Panc1 (cell line): ENCODE measurements around the gene RAPGEFL1. TPM values are rescaled to one million over a fixed set of nuclear protein-coding genes. Genes with fewer than 3 reads are reported as not detected.

Source experiments
- ATAC-seq: fragments of 200-7000 bp; cut with Tn5 transposase; 2 replicates; pipeline ENCODE4 v1.9.1; 2020; ENCODE audit warnings: mild to moderate bottlenecking, moderate library complexity
- BruUV-seq: library from RNA; stranded (reverse); fragments of 400-500 nt; replicated peaks from 2 replicates; lab custom pipeline; 2021; lab: Mats Ljungman, UMichigan
- CTCF ChIA-PET: fragments of 300-600 bp; sonication (Branson Sonifier 250); formaldehyde crosslinking; loops from one replicate; lab custom pipeline; 2022; ENCODE audit warnings: antibody characterized with exemption; lab: Charles Lee
- POLR2A ChIA-PET: fragments of 300-600 bp; sonication (Branson Sonifier 250); formaldehyde crosslinking; loops from one replicate; lab custom pipeline; 2022; ENCODE audit warnings: antibody characterized with exemption; lab: Charles Lee
- DNase-seq: peaks from one replicate; pipeline ENCODE4 v3.0.0-alpha.2; 2010; ENCODE audit warnings: low read depth, low spot score
- H3K27ac ChIP-seq: 2 replicates; pipeline ENCODE4 v1.5.1; 2011; ENCODE audit warnings: mild to moderate bottlenecking, low read length, inconsistent platforms
- H3K27me3 ChIP-seq: fragments of 200-500 bp; sonication (Bioruptor generic); 2 replicates; pipeline ENCODE4 v1.6.0; 2014; ENCODE audit warnings: low read length, inconsistent platforms; ENCODE audit not compliant: control insufficient read depth, insufficient read depth
- H3K36me3 ChIP-seq: fragments of 200-500 bp; sonication (Bioruptor generic); 2 replicates; pipeline ENCODE4 v1.5.1; 2014; ENCODE audit warnings: inconsistent platforms, mild to moderate bottlenecking, low read length, moderate library complexity; ENCODE audit not compliant: control insufficient read depth, insufficient read depth
- H3K4me1 ChIP-seq: 2 replicates; pipeline ENCODE4 v1.5.1; 2011; ENCODE audit warnings: inconsistent platforms, mild to moderate bottlenecking, low read length, moderate library complexity; ENCODE audit not compliant: control insufficient read depth, insufficient read depth
- H3K4me3 ChIP-seq, 2 experiments: 2 replicates each; pipeline ENCODE4 v1.5.1; 2011 to 2012; ENCODE audit warnings: low read depth in 2 of 2, low read length in 2 of 2, mild to moderate bottlenecking in 2 of 2, inconsistent platforms in 1 of 2, moderate library complexity in 1 of 2
- H3K9me3 ChIP-seq: fragments of 200-500 bp; sonication (Bioruptor generic); 2 replicates; pipeline ENCODE4 v1.5.1; 2014; ENCODE audit warnings: low read depth, mild to moderate bottlenecking, inconsistent platforms, low read length, moderate library complexity; ENCODE audit not compliant: control insufficient read depth, insufficient read depth
- CTCF ChIP-seq: fragments of 450-650 bp; IDR thresholded peaks from 2 replicates; pipeline ENCODE4 v1.5.1; 2017; ENCODE audit warnings: mild to moderate bottlenecking
- POLR2AphosphoS5 ChIP-seq: IDR thresholded peaks from 2 replicates; pipeline ENCODE4 v1.6.1; 2012; ENCODE audit warnings: mild to moderate bottlenecking, low read depth, low read length, moderate library complexity
- REST ChIP-seq, 2 experiments: IDR thresholded peaks; 2 replicates each; pipeline ENCODE4 v1.6.1; 2011 to 2012; ENCODE audit warnings: low read depth in 2 of 2, control low read depth in 1 of 2, low read length in 1 of 2, mild to moderate bottlenecking in 1 of 2, moderate library complexity in 1 of 2; ENCODE audit not compliant: insufficient read depth in 1 of 2
- SIN3A ChIP-seq: IDR thresholded peaks from 2 replicates; pipeline ENCODE4 v1.6.1; 2012; ENCODE audit warnings: low read depth, mild to moderate bottlenecking, low read length, moderate library complexity, borderline replicate concordance; ENCODE audit not compliant: insufficient read depth
- TCF7L2 ChIP-seq: IDR thresholded peaks from 2 replicates; pipeline ENCODE4 v1.6.1; 2011; ENCODE audit warnings: mild to moderate bottlenecking, low read depth, low read length, inconsistent platforms
- in situ Hi-C: cut with HindIII; loops from 2 replicates; pipeline ENCODE4 v1.10.0; 2016; ENCODE audit warnings: low sequenced_read_pairs, low pct_unique_long_range_greater_than_20kb
- intact Hi-C: fragments of 100-400 bp; cut with micrococcal nuclease; formaldehyde crosslinking; loops from one replicate; pipeline ENCODE4 v1.10.0; 2022; ENCODE audit not compliant: unreplicated experiment
- total RNA-seq: library from RNA; stranded (reverse); gene quantifications from one replicate; pipeline ENCODE4 v1.2.1, GENCODE V29; 2021; ENCODE audit not compliant: unreplicated experiment

The RAPGEFL1 gene
- total RNA-seq, 1 experiment from 2014 or later: 6.5 TPM

GRCh38 chr17:40151414-40151963, 25.8 kb upstream of the RAPGEFL1 start:
- no TSS peak for BruUV-seq
- CTCF ChIA-PET: interaction anchor here (0.7 kb wide), 1 partner anchor 42 kb away, joined by 7 read pairs; no protein-coding TSS in a partner anchor
- intact Hi-C loops: no loop called here

GRCh38 chr17:40153603-40154236, 23.6 kb upstream of the RAPGEFL1 start:
- TF ChIP-seq REST (IDR thresholded peaks at IDR 0.05; ENCODE audit: insufficient read depth in 1 of 2, low read depth in 2 of 2, low read length in 1 of 2) (no peak), TCF7L2 (no peak), SIN3A (no peak), CTCF (no peak)
- BruUV-seq: no TSS peak
- no peak overlapping the region for H3K27ac ChIP-seq
- intact Hi-C loops (no loop called here), in situ Hi-C loops (no loop called here)
- H3K4me1 ChIP-seq: no peaks in the 10 kb centered on the region
- no peaks in the 10 kb centered on the region for H3K9me3 ChIP-seq
- no peaks in the 10 kb centered on the region for H3K27me3 ChIP-seq
- POLR2A ChIA-PET: no interaction called here
- no peak overlapping the region for H3K4me3 ChIP-seq
- no peak for DNase-seq
- CTCF ChIA-PET: no interaction called here
- H3K36me3 ChIP-seq: peaks cover 10% of the 10 kb centered on the region
- ATAC-seq: no peak

More at GRCh38 chr17:40151414-40151963, 25.8 kb upstream of the RAPGEFL1 start:
- TF ChIP-seq CTCF: no peak
- no peak for TF ChIP-seq POLR2AphosphoS5
- TF ChIP-seq REST (IDR thresholded peaks at IDR 0.05; ENCODE audit: insufficient read depth in 1 of 2, low read depth in 2 of 2, low read length in 1 of 2): no peak
- TF ChIP-seq TCF7L2: no peak
- no peak for TF ChIP-seq SIN3A
- DNase-seq (no peak), ATAC-seq (no peak)
- POLR2A ChIA-PET: interaction anchor here (0.6 kb wide), 2 partner anchors 12 to 19 kb away, joined by 3 to 7 read pairs; no protein-coding TSS in a partner anchor
- Histone ChIP-seq H3K9me3 (no peaks in the 10 kb centered on the region), H3K4me1 (no peaks in the 10 kb centered on the region), H3K4me3 (no peak overlapping the region), H3K27ac (no peak overlapping the region), H3K27me3 (no peaks in the 10 kb centered on the region), H3K36me3 (peaks cover 16% of the 10 kb centered on the region)
- in situ Hi-C loops: no loop called here
